Peyer's patch (tissue), 4 donors: Measurements from ENCODE around the gene PALM2AKAP2. TPM values are rescaled to one million over a fixed set of nuclear protein-coding genes. Genes with fewer than 3 reads are reported as not detected.

Experiments used
- DNase-seq, 3 donors: peaks; one replicate each; pipeline ENCODE4 v3.0.0-alpha.2; 2017 to 2019
- H3K27ac ChIP-seq, 4 donors: fragments of 200-600 bp; sonication (generic); one replicate each; pipeline ENCODE4 v1.5.1; 2016 to 2019
- H3K27me3 ChIP-seq, 2 donors: fragments of 200-600 bp; sonication (generic); one replicate each; pipeline ENCODE4 v1.5.1; 2019
- H3K36me3 ChIP-seq, 3 donors: fragments of 200-600 bp; sonication (generic); one replicate each; pipeline ENCODE4 v1.5.1; 2016 to 2019
- H3K4me1 ChIP-seq, 4 donors: fragments of 200-600 bp; sonication (generic); one replicate each; pipeline ENCODE4 v1.5.1; 2016 to 2019
- H3K4me3 ChIP-seq, 4 donors: fragments of 200-600 bp; sonication (generic); 1 replicate in 3 of 4; 2 replicates in 1 of 4; pipeline ENCODE4 v1.5.1; 2016 to 2019; ENCODE audit warnings: mild to moderate bottlenecking in 1 of 4
- H3K9me3 ChIP-seq, 4 donors: fragments of 200-600 bp; sonication (generic); one replicate each; pipeline ENCODE4 v1.5.1; 2016 to 2019; ENCODE audit warnings: mild to moderate bottlenecking in 1 of 4
- CTCF ChIP-seq, 6 experiments: fragments of 450-650 bp in 4 of 6; fragments of 200-600 bp in 2 of 6; sonication (generic) in 1 of 6; IDR thresholded peaks; one replicate each; pipeline ENCODE4 v1.5.1; 2017 to 2019; ENCODE audit warnings: antibody characterized with exemption in 6 of 6, mild to moderate bottlenecking in 3 of 6, moderate library complexity in 1 of 6
- POLR2A ChIP-seq, 2 donors: fragments of 450-650 bp; IDR thresholded peaks; one replicate each; pipeline ENCODE4 v1.5.1; 2017; ENCODE audit warnings: antibody characterized with exemption in 2 of 2, mild to moderate bottlenecking in 2 of 2, moderate library complexity in 2 of 2
- total RNA-seq, 4 donors: library from RNA; depleted of rRNA; stranded (reverse); fragments of >200 nt; gene quantifications; one replicate each; pipeline ENCODE4 v1.1.0, GENCODE V29; 2016

Gene PALM2AKAP2
- total RNA-seq, 4 donors from 2014 or later = 1.9 to 3.3 TPM; not detected in 2

GRCh38 chr9:109781541-109782197, 1.7 kb downstream of the PALM2AKAP2 start:
- H3K27ac ChIP-seq = no peak overlapping the region
- H3K36me3 ChIP-seq = no peaks in the 10 kb centered on the region
- H3K9me3 ChIP-seq = no peaks in the 10 kb centered on the region
- peaks cover 0 to 5% (median 2%) of the 10 kb centered on the region in 4 donors for H3K4me1 ChIP-seq
- no peak for DNase-seq
- no peaks in the 10 kb centered on the region for H3K27me3 ChIP-seq
- peak overlapping the region in 1 of 4 donors; percentile 60 for H3K4me3 ChIP-seq
- TF ChIP-seq POLR2A (IDR thresholded peaks at IDR 0.05) (no peak), CTCF (IDR thresholded peaks at IDR 0.05) (no peak)

- peaks cover 0 to under 1% (median 0%) of the 10 kb centered on the region in 4 donors for H3K4me1 ChIP-seq
- H3K4me3 ChIP-seq = no peak overlapping the region
- no peak for TF ChIP-seq POLR2A (IDR thresholded peaks at IDR 0.05)
- no peak for TF ChIP-seq CTCF (IDR thresholded peaks at IDR 0.05)
- no peaks in the 10 kb centered on the region for H3K27me3 ChIP-seq
- H3K27ac ChIP-seq = no peak overlapping the region
- DNase-seq = no peak
- no peaks in the 10 kb centered on the region for H3K9me3 ChIP-seq
- H3K36me3 ChIP-seq = no peaks in the 10 kb centered on the region
Measured at GRCh38 chr9:109787735-109788134, 7.7 kb downstream of the PALM2AKAP2 start.

GRCh38 chr9:109789556-109789955, 9.6 kb downstream of the PALM2AKAP2 start:
- Histone ChIP-seq H3K27ac (no peak overlapping the region), H3K9me3 (no peaks in the 10 kb centered on the region), H3K36me3 (no peaks in the 10 kb centered on the region), H3K4me1 (peaks cover 0 to 4% (median 0%) of the 10 kb centered on the region in 4 donors), H3K27me3 (no peaks in the 10 kb centered on the region), H3K4me3 (no peak overlapping the region)
- no peak for DNase-seq
- TF ChIP-seq POLR2A (IDR thresholded peaks at IDR 0.05) (no peak), CTCF (IDR thresholded peaks at IDR 0.05) (no peak)

GRCh38 chr9:109789971-109790370, 10.0 kb downstream of the PALM2AKAP2 start:
- TF ChIP-seq CTCF (IDR thresholded peaks at IDR 0.05) (no peak), POLR2A (IDR thresholded peaks at IDR 0.05) (no peak)
- H3K4me1 ChIP-seq = peaks cover 0 to 4% (median 0%) of the 10 kb centered on the region in 4 donors
- no peaks in the 10 kb centered on the region for H3K9me3 ChIP-seq
- H3K27ac ChIP-seq = no peak overlapping the region
- no peaks in the 10 kb centered on the region for H3K27me3 ChIP-seq
- no peak for DNase-seq
- H3K4me3 ChIP-seq = no peak overlapping the region
- H3K36me3 ChIP-seq = no peaks in the 10 kb centered on the region

GRCh38 chr9:109791003-109791677, 11.1 kb downstream of the PALM2AKAP2 start:
- H3K27ac ChIP-seq = no peak overlapping the region
- no peak for DNase-seq

More at GRCh38 chr9:109791003-109791677, 11.1 kb downstream of the PALM2AKAP2 start:
- TF ChIP-seq CTCF (IDR thresholded peaks at IDR 0.05) (no peak), POLR2A (IDR thresholded peaks at IDR 0.05) (no peak)
- Histone ChIP-seq H3K36me3 (no peaks in the 10 kb centered on the region), H3K9me3 (no peaks in the 10 kb centered on the region), H3K4me1 (peaks cover 0 to 4% (median 0%) of the 10 kb centered on the region in 4 donors), H3K4me3 (no peak overlapping the region), H3K27me3 (no peaks in the 10 kb centered on the region)
